GM19099 (cell line): Measurements from ENCODE around the gene ANKRD65.

Source experiments
- POLR2A ChIP-seq: IDR thresholded peaks from 3 replicates; pipeline ENCODE4 v1.6.1; 2011; ENCODE audit warnings: low read depth; ENCODE audit not compliant: insufficient read length; ENCODE audit errors: extremely low read depth

The ANKRD65 gene

DNA sequence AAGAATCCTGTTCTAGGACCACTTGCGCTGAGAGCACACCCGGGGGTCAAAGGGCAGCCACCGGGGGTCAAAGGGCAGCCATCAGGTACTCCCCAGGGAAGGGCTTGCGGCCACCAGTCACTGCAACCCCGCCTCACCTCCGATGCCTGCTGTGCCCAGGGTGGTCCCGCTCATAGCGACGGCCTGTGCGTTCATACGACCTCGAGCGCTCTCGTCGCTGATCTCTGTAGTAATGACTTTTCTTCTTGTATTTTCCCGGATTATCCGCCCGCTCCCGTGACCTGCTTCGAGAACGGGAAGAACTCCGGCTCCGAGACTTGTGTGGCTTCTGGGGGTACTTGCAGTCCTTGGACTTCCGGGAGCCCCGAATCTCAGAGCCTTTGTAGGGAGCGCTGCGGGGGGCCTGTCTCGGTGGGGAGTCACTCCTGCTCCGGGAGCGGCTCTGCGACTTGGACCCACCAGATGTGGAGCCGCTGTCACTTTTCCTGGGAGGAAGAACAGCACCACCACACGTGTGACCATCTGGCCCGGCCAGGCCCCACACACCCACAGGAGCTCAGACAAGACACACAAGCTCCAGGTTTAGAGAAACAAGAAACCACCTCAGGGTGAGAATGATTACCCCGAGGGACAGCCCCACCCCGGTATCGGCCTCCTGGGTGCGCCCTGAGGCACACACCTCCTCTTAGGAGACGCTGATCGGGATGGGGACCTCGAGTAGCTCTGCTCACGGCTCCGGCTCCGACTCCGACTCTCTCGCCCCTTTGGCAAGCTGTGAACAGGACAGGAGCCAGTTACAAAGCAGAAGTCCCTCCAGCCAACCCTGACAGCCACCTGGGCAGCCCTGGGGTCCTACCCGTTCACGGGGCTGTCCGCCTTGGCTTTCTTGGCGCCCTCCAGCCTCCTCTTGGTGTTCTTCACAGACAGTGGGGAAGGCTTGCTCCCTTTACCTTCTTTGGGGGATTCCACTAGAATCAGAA is 33.7 kb downstream of the ANKRD65 start:
- no peak for TF ChIP-seq POLR2A

GRCh38 chr1:1385931-1386330 is 35.1 kb downstream of the ANKRD65 start:
- no peak for TF ChIP-seq POLR2A

GRCh38 chr1:1381294-1381693 is 39.8 kb downstream of the ANKRD65 start:
- no peak for TF ChIP-seq POLR2A

DNA sequence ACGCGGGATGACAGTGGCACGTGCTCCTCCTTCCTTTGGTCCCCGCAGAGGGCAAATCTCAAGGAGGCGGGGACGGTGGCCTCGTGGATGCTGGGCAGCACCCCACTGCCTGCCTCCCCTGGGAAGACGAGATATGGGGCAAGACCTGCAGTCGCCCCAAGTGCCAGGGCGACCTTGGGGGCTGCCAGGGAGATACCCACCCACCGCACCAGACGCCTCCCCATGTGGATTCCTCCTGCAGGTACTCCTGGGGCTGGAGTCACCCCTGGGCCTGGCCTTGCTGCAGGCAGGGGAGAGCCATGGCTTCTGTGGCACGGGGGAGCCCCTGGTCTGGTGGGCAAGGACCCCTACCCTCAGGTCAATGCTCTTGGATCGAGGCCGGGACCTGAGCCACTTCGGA is 40.2 kb downstream of the ANKRD65 start:
- TF ChIP-seq POLR2A: no peak

GRCh38 chr1:1377540-1378205 is 43.4 kb downstream of the ANKRD65 start:
- TF ChIP-seq POLR2A: no peak

- no peak for TF ChIP-seq POLR2A
Observed at GRCh38 chr1:1376551-1377226, 44.4 kb downstream of the ANKRD65 start.

DNA sequence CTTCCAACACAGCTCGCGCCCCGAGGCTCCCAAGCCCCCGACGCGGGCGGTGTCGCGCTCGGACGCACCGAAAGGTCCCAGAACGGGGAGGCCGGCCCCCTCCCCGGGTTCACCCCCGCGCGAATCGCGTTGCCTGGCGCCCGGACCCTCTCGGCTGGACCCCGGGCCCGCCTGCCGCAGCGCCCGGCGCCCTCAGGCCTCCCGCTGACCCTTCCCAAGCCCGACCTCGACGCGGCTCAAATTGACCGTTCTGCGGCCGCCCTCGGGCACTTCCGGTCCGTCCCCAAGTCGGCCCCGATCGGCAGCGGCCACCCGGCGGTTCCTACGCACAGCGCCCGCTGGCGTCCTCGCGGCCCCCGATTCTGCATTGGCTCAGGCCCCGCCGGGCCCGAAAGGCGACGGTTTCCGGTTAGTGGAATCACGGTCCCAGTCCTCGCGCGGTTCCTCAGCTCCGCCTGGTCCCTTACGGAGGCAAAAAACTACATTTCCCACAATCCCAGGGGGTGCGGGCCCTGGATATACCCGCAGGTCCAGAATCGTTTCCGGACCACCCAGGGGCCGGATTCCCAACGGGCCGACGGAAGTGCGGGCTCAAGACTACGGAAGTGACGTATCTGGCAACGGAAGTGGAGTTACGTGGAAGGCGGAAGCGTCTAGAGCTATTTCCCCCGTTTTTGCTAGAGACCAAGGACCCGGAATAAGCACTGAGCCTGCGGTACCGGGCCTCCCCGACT is 46.0 kb downstream of the ANKRD65 start, which contains the start of gene AURKAIP1:
TSS of gene AURKAIP1 (minus strand) at position 279 of the 734 bp plus-strand sequence. CDS start 451 bp downstream, outside the sequence.
- peak; percentile 70 for TF ChIP-seq POLR2A

DNA sequence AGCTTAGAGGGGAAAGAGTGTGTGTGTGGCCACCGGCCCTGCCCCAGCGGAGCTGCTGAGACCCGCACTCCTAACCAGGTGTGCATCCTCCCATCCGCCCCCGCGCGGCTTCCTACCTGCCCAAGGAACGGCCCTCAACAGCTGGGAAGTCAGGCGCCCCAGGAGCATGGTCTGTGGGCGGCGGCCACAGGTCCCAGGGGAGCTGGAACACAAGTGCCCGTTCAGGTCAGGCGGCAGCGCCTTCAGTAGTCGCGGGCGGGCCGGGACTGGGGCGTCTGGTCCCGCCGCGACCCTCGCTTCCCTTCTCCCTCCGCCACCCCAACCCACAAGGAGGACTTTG is 46.5 kb downstream of the ANKRD65 start:
- TF ChIP-seq POLR2A: no peak

DNA sequence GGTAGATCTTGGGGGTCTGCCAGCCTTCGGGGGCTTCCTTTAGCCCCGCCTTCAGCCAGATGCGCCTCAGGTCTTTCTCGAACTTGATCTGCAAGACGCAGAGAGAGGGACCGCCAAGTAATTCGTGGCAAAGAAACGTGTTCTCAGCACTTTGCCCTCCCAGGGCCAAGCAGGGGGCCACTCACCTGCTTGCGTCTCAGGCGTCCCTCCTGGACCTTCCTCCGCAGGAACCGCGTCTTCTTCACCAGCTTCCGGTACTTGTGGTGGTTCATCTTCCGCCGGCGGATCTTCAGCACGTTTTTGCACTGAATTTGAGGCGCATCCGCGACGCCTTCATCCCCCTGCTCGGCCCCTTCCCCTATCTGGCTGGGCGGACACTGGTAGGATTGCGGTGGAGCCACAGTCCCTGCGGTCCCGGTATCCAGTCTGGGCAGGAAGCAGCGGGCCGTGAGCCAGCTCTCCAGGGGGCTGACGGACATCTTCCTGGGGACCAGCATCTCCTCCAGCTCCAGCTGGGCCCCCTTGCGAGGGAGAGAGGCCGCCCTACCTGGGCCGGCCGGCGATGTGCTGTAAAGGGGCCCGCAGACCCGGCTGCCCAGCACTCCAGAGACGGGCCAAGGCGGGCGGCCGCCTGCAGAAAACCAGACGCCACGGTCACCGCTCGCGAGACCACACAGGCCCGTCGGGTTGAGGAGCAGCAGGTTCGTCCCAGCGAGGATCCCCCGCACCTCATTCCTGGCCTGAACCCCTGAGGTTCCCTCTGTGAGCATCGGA is 47.1 kb downstream of the ANKRD65 start:
- TF ChIP-seq POLR2A: no peak

DNA sequence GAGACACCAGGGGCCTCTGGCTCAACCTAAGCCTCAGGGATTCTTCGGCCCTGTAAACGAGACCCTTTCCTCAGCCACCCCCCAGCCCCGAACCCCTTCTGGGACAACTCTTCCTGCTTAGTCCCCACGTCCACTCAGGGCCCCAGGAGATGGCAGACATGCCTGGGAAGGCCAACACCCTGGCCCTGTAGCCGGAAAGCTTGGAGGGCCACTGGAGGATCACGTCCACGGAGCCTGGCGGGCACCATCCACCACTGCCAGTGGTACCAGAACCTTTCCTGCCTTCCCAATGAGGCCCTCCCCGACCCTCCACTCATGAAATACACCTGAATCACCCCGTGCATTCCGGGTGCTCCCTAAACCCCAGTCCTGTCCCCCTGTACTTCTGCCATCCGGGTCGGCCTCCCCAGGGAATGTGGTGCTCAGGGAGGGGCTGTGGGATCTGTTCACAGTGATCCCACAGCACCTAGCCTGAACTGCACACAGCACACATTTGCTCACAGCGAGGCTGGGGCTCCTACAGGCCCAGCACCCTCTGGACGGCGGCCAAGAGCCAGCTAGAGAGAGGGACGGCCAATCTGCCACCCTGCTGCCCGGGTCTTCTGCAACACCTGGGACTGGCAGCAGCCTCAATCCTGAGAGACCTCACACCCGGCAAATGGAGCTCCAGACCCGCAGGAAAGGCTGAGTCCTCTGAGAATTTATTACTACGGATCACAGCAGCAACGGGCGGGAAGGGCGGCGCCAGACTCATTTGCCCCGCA is 47.8 kb downstream of the ANKRD65 start:
- no peak for TF ChIP-seq POLR2A

DNA sequence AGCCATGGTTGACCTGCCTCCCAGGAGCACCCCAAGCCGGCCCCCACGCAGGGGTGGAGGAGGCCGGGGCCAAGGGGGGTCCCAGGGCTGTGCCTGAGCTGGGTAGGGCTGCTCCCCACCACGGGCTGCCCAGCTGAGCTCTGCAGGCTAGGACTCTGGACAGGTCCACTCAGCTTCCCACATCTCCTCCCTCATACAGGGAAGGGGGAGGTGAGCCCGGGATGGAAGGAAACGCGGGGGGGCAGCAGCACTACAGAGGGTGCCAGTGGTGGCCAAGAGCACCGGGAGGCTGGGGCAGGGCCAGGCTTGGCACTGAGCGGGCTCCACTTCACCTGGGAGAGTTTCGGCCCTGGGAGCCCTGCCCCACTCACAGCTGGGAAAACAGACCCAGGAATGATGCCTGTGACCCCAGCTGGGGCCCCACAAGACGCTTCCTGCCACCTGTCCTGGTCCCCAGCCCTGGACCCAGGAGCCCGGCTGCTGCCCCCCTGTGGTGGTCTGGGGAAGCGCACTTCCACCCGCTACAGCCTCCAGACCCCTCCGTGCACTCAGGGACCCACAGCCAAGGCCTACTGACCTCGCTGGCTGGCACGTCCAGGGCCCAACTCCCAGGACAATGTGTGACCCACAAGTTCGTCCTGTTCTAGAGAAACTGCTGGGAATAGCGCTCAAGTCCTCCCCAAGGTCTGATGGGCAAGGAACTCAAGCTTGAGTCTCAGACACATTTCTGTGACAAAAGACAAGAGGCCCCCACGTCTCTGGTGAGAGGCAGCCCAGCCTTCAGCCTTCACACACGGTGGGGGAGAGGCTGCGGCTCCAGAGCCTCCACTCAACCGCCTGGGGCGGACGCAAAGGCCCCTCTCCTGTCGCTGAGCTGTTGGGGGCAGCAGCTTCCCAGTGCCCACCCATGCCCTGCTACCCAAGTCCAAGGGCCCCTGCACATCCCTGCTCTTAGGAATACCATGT is 49.0 kb downstream of the ANKRD65 start:
- TF ChIP-seq POLR2A: no peak

DNA sequence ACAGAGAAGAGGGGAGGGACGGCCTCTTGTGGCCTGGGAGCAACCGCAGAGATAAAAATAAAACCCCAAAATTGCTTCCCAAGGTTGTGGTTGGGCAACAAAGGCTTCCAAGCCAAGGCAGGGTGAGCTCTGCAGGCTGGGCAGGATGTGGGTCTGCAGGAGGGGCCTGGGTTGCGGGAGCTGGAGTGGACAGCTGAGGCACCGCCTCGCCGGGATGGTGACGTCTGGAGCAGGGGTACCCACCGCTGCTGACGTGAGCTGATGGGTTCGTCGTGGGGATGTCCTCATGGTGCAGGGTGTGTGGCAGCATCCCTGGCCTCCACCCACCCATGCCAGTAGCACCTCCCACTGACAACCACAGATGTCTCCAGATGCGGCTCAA is 49.7 kb downstream of the ANKRD65 start:
- TF ChIP-seq POLR2A: peak; percentile 29
